OCI-LY7 (cell line): ENCODE measurements around the gene SPATA6.

ENCODE experiments used
- CTCF ChIP-seq: fragments of 200-600 bp; sonication (generic); conservative IDR thresholded peaks from 2 replicates; pipeline ENCODE4 v1.5.1; 2014; ENCODE audit warnings: mild to moderate bottlenecking, antibody characterized with exemption, low read length, moderate library complexity, mixed read lengths
- EZH2phosphoT487 ChIP-seq: fragments of 200-600 bp; sonication (generic); IDR thresholded peaks from 2 replicates; pipeline ENCODE4 v1.6.1; 2018; ENCODE audit warnings: low read depth, borderline replicate concordance, mild to moderate bottlenecking, mixed run types, antibody characterized with exemption, low read length, moderate library complexity, mixed read lengths

- TF ChIP-seq CTCF (no peak), EZH2phosphoT487 (no peak)
Measured at GRCh38 chr1:48472638-48473037, 634 bp upstream of the SPATA6 start.
